Measurements from ENCODE around the gene MOCS3. TPM values are rescaled to one million over a fixed set of nuclear protein-coding genes. Genes with fewer than 3 reads are reported as not detected.
"Not testable (repeated sequence)": the region's sequence is repeated elsewhere in the genome, so short reads cannot be mapped to it uniquely, and the experiment has no call there.

The MOCS3 gene
- total RNA-seq, 4 donors from 2014 or later, result 4.2 to 5.7 (median 5.6) TPM

DNA sequence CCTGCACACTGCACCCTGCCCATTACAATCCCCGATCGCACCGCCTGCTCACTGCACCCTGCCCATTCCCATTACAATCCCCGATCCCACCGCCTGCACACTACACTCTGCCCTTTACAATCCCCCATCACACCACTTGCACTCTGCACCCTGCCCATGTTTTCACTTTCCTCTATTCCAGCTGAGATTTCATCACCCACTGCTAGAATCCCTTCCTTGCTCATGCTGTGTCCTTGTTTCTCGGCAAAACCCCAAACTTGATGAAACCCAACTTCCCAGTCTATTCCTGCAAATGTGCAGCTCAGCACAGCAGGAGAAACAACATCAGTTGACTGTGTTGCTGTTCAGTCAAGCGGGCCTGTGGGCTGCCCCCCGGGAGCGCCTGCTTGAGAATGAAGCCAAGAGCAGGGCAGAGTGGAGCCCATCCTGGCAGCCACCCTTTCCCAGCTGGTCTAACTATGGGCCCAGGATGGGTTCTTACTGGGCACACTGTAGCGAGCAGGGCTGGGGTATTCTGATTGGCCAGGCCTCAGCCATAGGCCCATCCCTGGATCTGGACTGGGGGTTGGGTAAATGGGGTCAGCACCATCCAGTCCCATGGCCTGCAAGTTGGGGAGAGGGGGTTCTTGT lies 17.2 kb downstream of the MOCS3 start:
- 90 to 91% methylated on average over 10 of the region's 10 CpGs for WGBS, 2 donors
- Histone ChIP-seq H3K27ac (no peak overlapping the region), H3K36me3 (no peaks in the 10 kb centered on the region), H3K9me3 (no peaks in the 10 kb centered on the region), H3K4me1 (peaks cover 0 to 7% (median 0%) of the 10 kb centered on the region in 4 donors), H3K4me3 (no peak overlapping the region), H3K27me3 (no peaks in the 10 kb centered on the region)
- DNase-seq (ENCODE audit: low spot score in 2 of 2), result no peak
- no peak for TF ChIP-seq POLR2A (IDR thresholded peaks at IDR 0.05)
- no peak for TF ChIP-seq CTCF (IDR thresholded peaks at IDR 0.05)
- TF ChIP-seq EP300 (IDR thresholded peaks at IDR 0.05), result no peak

DNA sequence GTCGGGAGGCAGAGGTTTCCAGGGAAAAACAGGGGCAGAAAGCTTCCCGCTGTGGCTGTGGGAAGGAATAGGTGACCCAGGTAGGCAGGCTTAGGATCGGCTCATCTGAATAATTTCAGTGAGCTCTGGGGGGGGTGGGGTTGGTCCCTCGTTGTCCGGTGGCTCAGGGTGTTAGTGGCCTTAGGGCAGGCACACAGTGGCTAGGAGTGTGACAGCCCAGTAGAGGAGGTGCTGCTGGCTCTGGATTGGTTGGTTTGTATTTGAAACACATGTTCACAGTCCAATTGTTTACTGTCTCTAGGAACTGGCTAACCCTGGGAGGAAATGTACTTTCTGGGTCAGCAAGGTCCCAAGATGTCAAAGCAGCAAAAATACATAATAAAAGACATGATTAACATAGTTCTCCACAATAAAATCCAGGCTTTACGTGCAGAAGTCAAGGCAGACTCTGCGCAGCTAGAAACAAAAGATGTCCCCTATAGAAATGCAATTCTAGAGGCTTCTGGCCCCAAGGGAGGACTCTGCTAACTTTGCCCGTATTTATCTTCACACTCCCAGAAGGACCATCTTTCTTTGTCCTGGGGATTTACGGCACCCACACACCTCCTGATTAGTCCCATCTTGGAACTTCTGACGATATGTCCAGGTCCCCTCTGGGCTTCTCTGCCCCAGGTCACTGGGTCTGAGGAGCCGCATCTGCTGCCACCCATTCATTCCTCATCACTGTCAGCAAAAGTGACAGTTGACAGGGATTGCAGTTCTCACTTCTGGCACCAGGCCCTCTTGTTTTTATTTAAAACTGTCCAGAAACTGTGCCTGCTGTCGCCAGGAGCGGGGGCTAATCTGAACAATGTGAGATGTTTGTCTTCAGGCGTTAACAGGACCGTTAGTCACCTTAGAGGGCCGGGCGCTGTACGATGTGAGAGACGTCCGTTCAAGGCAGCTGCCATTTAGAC lies 18.7 kb downstream of the MOCS3 start:
- DNase-seq (ENCODE audit: low spot score in 2 of 2), result no peak
- H3K27ac ChIP-seq, result no peak overlapping the region
- H3K4me1 ChIP-seq, result peaks cover 0 to 20% (median 0%) of the 10 kb centered on the region in 4 donors
- no peaks in the 10 kb centered on the region for H3K9me3 ChIP-seq
- no peaks in the 10 kb centered on the region for H3K27me3 ChIP-seq
- no peaks in the 10 kb centered on the region for H3K36me3 ChIP-seq
- H3K4me3 ChIP-seq, result no peak overlapping the region
- WGBS, 2 donors, result 42 to 43% methylated on average over 20 of the region's 20 CpGs
- no peak for TF ChIP-seq POLR2A (IDR thresholded peaks at IDR 0.05)
- TF ChIP-seq CTCF (IDR thresholded peaks at IDR 0.05), result no peak
- TF ChIP-seq EP300 (IDR thresholded peaks at IDR 0.05), result no peak

GRCh38 chr20:50978533-50978932 lies 19.9 kb downstream of the MOCS3 start:
- peaks cover 0 to 20% (median 0%) of the 10 kb centered on the region in 4 donors for H3K4me1 ChIP-seq
- DNase-seq (ENCODE audit: low spot score in 2 of 2); H3K27ac ChIP-seq; H3K4me3 ChIP-seq; H3K9me3 ChIP-seq; H3K27me3 ChIP-seq; H3K36me3 ChIP-seq: not testable (repeated sequence)
- 82 to 97% methylated on average over 4 of the region's 4 CpGs for WGBS, 2 donors

- DNase-seq (ENCODE audit: low spot score in 2 of 2), result no peak
- Histone ChIP-seq H3K27ac (peak overlapping the region in 2 of 4 donors; percentile 66 to 77), H3K27me3 (peaks cover 0 to 13% of the 10 kb centered on the region in 2 donors), H3K4me3 (no peak overlapping the region), H3K9me3 (no peaks in the 10 kb centered on the region), H3K36me3 (no peaks in the 10 kb centered on the region), H3K4me1 (peaks cover 0 to 20% (median 0%) of the 10 kb centered on the region in 4 donors)
- TF ChIP-seq POLR2A (IDR thresholded peaks at IDR 0.05), result no peak
- peak in 1 of 2 donors; percentile 64 for TF ChIP-seq EP300 (IDR thresholded peaks at IDR 0.05)
- TF ChIP-seq CTCF (IDR thresholded peaks at IDR 0.05), result no peak
- WGBS, 2 donors, result 30 to 36% methylated on average over 8 of the region's 8 CpGs
Measured at GRCh38 chr20:50980071-50980681, 21.6 kb downstream of the MOCS3 start.

DNA sequence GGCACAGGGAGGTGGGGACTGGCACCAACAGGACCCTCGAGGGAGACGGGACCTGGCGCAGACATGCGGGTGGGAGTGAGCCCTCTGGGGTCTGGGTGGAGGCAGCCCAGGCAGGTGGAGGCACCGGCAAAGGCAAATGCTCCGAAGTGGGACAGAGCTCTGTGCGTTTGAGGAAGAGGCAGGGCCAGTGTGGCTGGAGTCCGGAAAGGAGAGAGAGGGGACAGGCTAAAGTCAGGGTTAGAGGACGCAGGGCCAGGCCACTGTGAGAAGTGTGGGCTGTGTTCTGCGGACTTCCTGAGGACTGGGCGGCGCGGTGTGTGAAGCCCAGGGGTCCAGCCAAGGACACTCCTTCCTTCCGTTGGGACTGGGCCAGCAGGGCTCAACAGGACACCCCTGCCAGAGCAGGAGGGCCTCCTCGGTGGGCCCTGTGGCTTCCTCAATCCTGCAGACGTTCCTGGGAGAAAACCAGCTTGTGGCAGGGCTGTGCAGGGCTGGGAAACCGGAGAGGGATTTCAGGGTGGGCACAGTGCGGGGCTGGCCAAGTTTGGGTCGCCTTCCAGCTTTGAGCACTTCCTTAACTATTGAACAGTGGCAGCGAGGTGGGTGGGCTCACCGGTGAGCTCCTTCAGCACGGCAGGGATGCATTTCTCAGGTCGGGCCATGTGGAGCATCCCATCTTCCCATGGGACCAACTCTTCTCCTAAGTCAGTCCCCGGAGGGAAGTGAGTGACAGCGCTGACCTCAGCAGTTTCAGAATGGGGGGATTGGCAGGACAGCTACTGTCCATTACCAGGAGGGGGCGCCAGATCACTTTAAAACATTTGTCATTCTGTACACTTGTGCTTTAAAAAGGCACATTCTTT lies 22.5 kb downstream of the MOCS3 start:
- H3K4me1 ChIP-seq, result peaks cover 0 to 20% (median 0%) of the 10 kb centered on the region in 4 donors
- peaks cover 0 to 21% of the 10 kb centered on the region in 2 donors for H3K27me3 ChIP-seq
- TF ChIP-seq POLR2A (IDR thresholded peaks at IDR 0.05), result no peak
- peak; percentile 67 to 80 (median 71) for TF ChIP-seq CTCF (IDR thresholded peaks at IDR 0.05)
- no peak for TF ChIP-seq EP300 (IDR thresholded peaks at IDR 0.05)
- no peaks in the 10 kb centered on the region for H3K36me3 ChIP-seq
- peak in 1 of 2 donors; percentile 49 for DNase-seq (ENCODE audit: low spot score in 2 of 2)
- no peaks in the 10 kb centered on the region for H3K9me3 ChIP-seq
- 48 to 55% methylated on average over 22 to 25 of the region's 26 CpGs for WGBS, 2 donors
- peak overlapping the region in 2 of 4 donors; percentile 66 to 77 for H3K27ac ChIP-seq
- no peak overlapping the region for H3K4me3 ChIP-seq
